DND-41 (cell line): ENCODE measurements around the gene CPNE4.

Experiments
- CTCF ChIP-seq: IDR thresholded peaks from 2 replicates; pipeline ENCODE4 v1.5.1; 2012; ENCODE audit warnings: borderline replicate concordance, low read length, moderate library complexity, mild to moderate bottlenecking; ENCODE audit not compliant: poor library complexity, severe bottlenecking; ENCODE audit errors: extremely low read depth
- EZH2 ChIP-seq: IDR thresholded peaks from 3 replicates; pipeline ENCODE4 v1.6.1; 2012; ENCODE audit warnings: borderline replicate concordance, low read depth, mild to moderate bottlenecking, moderate library complexity, low read length, inconsistent platforms; ENCODE audit not compliant: severe bottlenecking

- TF ChIP-seq CTCF (no peak), EZH2 (no peak)
These were observed 335.8 kb downstream of the CPNE4 start for GRCh38 chr3:131699001-131699400.
